ENCODE data around the gene MYO3B.

GRCh38 chr2:170258382-170258781 is 80.4 kb downstream of the MYO3B start:
- TF ChIP-seq EZH2 (IDR thresholded peaks at IDR 0.05), result no peak
- no peak for TF ChIP-seq CTCF (IDR thresholded peaks at IDR 0.05)
